HG02610 (cell line): Measurements from ENCODE around the gene PDGFB.

Experiments used
- ATAC-seq: cut with Tn5 transposase; IDR thresholded peaks from one replicate; pipeline ENCODE4 v1.9.1; 2021; ENCODE audit warnings: mild to moderate bottlenecking, moderate library complexity; ENCODE audit not compliant: unreplicated experiment

Gene PDGFB

DNA sequence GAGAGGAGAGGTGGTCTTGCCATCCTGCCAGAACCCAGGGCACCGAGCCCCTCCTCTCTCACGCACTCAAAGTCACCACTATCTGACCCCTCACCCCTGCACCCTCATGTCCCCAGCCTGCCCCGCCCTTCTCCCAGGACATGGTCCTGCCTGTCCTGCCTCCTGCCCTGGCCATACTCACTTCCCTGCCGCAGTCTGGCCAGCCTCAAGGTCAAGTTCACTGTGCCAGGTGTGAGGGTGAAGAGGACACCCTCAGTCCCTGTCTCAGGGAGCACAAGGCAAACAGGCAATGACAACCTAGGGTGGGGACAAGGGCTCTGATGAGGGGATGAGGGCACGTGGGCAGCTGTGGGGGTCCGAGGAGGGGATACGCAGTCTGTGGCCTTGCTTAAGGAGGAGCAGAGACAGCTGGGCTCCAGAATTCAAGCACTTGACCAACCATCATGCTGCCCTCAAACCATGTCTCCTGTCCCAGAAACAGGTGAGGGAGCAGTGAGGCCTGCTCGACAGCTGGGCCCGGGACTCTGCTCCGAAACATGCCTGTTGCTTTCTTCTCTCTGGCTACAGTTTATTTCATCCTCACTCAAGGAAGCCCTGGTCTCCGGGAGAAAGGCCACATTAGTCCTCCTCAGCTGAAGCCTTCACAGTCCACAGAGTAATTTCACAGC, 36.6 kb downstream of the PDGFB start:
- ATAC-seq: no peak

DNA sequence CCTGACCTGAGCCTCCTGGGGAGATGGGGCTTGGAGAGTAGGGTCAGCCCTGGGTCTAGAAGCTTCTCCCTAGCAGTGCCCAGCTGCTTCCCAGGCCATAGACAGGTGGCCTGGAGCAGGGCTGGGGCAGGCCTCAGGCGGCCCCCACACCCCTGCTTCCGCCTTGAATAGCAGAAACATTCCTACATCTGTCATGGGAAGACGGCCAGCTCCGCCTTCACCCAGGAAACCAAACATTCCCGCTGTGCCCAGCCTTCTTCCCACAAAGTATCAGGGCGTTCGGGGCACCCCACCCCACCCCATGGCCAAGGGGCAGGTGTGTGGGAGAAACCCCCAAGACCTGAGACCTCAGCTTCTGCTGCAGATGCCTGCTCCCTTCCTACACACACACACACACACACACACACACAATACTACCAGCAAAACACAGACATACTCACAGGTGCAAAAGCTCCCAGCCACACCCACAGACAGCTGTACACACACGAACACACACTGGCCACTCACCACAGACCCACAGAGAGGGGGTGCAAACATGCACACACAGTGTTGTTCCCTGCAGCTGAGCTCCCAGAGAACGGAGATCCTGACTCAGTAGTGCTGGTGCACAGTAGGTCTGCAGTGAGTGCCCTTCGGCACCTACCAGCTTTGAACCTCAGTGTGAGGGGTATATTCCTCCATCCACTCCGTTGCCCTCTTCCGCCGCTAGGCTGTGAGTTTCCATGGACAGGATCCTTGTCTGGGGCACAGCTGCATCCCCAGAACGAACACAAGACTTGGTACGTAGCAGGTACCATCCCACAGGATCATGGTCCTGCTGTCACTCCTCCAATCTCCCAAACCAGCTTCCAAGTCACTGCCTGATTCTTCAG, 37.4 kb downstream of the PDGFB start:
- ATAC-seq: no peak

DNA sequence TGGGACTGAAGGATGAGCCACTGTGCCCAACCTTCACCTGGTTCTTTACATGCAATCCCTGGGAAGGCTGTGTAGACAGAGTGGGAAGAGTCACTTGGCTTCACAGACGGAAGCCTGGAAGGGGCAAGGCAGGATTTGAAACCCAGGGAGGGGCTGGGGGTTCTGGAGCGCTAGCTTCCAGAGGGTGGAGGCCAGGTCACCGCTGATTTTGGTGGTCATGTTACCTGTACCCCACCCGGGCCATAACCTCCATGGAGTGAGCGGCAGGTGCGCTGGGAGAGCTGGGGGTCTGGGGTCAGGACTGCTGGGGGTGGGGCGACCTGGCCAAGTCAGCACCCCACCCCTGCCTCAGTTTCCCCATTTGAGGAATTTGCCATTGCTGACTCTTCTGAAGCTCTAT, 38.3 kb downstream of the PDGFB start:
- no peak for ATAC-seq

DNA sequence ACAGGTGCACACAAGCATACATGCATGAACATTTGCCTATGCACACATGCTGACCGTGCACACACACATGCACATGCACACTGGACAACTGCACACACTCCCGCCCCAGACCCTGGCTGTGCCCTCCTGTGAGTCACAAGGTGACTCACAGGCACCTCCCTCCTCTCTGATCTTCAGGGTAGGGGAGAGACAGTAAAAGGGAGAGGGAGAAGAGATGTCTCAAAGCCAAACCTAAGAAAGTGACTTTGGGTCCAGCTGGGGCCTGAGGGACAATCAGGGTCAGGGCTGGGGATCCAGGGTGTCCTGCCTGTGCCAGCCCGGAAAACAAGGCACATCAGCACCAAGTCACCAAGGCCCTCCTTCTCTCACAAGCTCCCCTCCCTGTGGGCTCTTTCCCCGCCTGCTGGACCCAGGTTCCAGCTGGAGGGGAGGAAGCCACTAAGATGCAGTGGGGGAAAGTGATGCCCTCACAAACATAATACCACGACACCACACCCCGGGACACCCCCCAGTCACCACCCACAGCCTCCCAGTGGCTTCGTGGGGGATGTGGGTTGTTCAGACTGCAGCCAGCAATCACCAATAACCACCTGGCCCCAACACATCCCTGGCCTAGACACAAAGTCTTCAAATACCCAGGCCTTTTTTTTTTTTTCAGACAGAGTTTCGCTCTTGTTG, 39.3 kb downstream of the PDGFB start:
- ATAC-seq: peak; percentile 76

DNA sequence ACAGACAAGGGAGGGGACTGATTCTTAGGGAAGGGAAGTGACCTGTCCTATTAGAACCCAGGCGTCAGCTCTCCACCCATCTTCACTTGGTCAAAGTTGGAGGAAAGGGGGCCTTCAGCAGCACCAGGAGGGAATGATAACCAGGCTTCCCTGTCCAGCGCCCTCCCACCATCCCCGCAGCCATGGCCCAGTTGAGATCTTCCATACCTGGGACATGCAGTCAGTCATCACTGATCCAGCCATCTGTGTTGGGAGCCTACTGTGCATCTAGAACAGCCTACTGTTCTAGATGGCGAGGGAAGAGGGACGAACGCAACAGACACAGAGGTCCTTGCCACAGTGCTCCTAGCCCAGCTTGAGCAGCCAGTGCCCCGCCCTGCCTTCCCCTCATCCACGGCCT, 40.6 kb downstream of the PDGFB start:
- no peak for ATAC-seq

DNA sequence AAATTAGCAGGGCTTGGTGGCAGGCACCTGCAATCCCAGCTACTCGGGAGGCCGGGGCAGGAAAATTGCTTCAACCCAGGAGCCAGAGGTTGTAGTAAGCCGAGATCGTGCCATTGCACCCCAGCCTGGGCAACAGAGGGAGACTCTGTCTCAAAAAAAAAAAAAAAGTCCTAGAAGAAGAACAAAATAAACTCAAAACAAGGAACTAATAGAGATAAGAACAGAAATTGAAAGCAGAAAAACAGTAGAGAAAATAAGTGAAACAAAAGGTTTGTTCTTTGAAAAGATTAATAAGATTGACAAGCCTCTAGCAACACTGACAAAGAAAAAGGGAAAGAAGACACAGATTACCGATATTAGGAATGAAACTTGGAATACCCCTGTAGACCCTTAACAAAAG, 47.2 kb downstream of the PDGFB start:
- ATAC-seq: no peak

DNA sequence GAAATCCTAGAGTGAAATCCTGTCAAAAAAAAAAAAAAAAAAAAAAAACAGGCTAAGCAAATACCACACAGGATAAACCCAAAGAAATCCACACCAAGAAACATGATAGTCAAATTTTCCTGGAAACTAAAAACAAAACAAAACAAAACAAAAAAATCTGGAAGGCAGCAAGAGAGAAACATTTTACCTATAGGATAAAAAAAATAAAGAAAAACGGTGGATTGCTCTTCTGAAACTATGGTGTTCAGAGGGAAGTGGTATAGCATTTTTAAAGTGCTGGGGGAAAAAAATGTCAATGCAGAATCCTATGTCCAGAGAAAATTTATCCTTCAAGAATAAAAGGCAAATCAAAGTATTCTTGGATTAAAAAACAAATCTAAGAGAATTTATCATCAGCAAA, 50.7 kb downstream of the PDGFB start:
- ATAC-seq: no peak

DNA sequence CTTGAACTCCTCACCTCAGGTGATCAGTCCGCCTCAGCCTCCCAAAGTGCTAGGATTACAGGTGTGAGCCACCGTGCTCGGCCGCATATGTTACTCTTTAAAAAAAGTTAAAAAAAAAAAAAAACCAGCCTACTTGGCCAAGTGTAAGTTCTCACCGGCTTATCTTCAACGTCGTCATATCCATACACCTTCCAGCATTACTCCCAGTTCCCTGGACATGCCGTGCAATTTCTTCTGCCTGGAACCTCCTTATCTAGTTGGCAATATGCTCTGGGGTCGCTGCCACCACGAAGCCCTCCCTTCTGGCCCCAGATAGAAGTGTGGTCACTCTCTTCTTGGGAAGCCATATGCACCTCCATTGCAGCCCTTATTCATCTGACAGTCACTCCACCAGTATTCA, 56.0 kb downstream of the PDGFB start:
- no peak for ATAC-seq

DNA sequence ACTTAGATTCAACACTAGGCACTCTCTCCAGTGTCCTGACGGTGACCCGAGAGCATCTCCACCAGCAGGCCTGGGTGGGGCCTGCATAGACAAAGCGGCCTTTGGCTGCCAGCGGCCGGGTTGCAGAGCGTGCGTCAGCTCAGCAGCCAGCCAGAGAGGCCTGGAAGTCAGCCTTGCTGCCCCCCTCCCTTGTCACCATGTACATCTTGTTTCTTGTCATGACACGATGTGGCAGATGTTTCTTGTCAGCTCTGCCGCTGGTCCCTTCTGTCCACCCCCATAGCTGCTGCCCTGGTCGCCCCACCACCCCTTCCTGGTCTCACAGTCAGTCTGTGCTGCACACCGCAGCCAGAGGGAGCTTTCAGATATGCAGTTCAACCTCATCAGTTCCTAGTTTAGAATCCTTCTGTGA, 59.2 kb downstream of the PDGFB start:
- ATAC-seq: no peak

DNA sequence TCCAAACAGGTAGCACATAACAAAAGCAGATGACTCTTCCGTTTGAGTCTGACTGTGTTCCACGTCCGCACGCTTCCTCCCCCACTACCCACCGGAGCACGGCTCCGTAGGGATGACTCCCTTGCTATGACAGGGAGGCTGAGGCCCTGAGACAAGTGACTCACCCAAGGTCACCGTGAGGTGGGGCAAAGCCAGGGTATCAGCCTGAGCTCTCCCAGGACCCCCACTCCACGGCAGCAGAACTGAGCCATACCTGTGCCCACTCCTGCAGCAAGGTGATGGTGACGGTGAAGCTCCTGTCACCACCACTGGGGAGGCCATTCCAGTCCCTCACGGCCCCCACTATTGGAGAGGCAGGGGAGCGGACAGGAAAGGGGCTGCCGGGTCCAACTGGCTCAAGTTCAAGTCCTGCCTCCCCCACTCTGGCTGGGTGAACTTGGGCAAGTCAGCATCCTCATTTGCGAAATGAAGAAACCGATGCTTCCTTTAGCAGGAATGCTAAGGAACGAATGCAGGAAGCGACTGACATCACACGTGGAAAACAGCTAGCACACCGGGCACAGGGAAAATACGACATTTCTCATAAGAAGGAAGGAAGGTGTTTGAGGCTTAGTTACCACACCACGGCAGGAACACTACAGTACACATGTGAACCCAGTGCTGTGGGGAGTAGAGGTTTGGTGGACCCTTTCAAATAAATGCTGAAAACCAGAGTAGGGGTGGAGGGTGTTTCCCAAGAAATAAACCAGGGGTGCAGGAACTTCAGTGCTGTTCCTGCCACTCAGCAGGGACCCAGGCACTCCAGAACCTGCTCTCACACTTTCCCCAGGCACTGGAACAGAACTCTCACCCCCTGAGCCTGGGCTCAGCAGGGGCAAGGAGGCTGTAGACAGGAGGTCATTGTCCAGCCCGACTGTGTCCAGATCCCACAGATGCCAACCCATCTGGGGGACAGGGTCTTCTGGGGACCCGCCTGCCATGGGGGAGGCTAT, 59.9 kb downstream of the PDGFB start:
- no peak for ATAC-seq

DNA sequence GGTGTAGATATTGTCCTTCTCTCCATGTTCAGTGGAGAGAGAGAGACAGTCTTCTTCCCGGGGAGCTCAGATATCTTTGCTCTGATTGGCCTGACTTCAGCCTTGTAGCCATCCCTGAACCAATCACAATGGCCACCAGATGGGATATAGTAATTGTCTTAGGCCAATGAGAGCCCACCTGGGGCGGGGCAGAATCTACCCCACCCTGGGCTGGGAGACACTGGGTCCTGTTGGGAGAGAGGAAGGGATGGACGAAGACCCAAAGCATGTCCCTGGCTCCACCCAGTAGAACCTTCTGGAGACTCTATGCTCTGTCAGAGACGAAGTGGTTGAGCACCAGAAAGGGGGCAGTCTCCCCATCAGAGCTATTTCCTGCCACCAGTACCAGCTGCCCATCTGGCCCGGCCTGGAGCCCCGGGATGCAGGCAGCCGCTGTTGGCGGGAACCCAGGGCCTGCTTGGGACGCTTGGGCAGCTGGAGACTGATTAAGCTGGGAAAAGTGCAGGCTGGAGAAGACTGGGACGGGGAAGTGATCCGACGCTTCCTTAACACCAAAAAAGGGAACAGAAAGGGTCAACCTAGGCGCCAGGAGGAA, 60.7 kb downstream of the PDGFB start:
- ATAC-seq: no peak

DNA sequence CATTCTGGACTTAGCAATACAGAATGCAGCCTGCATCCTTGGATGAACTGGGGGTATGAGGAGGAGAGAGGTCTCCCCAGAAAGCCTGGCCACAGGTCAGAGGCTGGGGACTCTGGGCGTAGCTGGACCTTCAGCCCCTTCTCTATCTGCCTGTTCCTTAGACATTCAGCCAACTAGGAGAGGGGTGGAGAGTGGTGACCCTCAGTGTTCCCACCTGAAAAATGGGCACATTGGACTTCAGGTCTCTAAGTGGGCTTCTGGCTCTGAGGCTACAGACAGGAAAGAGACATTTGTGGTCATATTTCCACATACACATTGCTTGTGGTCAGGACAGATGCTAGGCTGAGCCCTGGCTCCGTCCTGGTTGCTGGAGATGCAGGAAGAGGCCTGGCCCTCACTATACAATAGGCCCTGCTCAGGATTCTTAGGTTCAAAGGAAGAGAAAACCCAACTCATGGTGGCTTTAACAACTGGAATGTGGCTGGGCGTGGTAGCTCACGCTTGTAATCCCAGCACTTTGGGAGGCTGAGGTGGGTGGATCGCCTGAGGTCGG, 62.2 kb downstream of the PDGFB start:
- ATAC-seq: no peak

DNA sequence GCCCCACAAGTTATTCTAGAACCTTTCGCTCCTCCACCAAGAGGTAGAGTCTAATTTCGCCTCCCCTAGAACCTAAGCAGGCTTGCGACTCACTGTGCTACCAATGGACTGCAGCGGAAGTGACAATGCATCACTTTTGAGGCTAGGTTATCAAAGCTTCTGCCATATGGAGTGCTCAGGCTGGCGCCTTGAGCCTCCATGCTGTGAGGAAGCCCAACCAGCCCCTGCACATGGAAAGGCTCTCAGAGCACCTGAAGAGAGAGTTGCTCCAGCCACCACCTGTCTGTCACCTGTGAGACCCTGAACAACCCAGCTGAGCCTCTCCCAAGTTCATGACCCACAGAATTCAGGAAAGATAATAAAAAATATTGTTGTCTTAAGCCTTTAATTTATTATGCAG, 63.0 kb downstream of the PDGFB start:
- ATAC-seq: no peak

DNA sequence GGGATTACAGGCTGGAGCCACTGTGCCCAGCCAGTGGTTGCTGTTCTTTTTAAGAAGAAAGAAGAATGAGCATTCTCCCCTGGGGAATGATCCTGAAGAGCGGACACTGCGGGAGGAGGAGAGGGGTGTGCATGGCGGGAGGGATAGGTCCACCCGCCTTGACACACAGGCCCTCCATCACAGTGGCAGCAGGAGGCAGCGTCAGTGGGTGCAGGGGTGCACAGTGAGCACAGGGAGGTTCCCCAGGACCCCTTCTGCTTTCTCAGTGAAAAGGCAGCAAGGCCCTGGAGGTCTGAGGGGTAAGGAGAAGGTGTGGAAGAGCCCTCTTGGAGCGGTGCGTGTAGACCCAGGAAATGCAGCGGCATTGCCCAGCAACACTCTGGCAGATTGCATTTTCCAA, 63.4 kb downstream of the PDGFB start:
- ATAC-seq: no peak

DNA sequence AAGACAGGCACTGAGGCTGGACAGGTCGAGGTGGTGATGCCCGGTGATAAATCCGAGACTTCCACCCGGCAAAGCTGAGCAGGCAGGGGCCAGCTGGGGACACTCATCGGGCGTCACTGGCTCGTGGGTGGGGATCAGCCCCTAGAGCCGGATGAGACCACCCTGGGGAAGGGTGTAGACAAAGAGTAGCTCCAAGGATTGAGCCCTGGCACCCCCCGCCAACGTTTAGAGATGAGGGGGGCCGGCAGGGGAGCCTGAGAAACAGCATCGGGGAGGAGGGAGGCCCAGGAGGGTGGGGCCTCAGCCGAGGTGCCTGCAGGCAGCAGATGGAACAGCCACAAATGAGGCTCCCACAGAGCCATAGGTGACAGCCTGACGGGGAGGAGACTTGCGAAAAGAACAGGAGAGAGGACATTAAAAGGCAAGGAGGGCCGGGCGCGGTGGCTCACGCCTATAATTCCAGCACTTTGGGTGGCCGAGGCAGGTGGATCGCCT, 64.9 kb downstream of the PDGFB start:
- no peak for ATAC-seq

DNA sequence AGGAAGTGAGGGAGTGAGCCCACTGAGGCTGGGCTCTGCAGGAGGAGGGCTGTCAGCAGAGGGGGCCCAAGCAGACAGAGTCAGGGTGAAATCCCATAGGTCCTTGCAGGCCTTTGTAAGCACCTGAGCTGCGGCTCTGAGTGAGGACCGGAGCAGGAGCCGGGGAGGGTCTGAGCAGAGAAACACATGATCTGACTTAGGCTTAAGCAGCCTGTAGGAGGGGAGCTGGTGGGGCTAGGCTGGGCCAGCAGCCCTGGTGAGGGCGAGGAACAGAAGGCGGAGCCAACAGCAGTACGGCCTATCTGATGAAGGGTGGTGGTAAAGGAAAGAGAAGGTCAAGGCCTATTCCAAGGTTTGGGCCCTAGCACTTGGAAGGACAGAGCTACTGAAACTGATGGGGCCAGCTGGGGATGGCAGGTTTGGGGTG, 65.4 kb downstream of the PDGFB start:
- ATAC-seq: no peak

DNA sequence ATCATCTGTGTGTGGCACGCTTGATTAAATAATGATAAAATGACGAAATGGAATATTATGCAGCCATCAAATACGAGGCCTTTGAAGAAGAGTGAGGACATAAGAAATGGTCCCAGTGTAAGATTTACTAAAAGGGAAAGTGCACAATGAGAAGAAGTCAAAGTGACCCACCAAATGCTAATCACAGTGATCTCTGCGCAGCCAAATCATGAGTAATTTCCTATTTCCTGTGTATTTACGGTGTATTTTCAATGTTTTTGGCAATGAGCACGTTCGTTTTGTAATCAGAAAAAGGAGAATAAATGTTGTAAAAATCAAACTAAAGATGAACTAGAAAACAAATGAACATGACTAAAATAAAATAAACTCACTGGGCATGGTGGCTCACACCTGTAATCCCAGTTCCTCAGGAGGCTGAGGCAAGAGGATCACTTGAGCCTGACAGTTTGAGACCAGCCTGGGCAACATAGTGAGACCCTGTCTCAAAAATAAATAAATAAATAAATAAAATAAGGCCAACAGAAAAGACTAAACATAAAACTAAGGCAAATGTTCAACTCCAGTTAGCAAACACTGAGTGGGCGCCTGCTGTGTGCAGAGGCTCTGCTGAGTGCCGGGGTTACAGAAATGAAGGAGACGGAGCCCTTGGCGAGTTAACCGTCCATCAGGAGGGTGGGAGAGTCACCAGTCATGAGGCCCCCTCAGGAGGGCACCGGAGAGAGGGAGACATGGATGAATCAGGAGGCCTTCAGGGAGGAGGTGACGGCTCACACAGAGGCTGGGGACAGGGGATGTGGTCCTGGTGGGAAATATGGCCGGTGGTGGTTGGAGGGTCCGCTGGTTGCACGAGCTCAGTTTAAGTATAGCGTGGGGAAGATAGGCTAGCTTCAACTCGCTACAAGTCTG, 66.3 kb downstream of the PDGFB start:
- no peak for ATAC-seq

DNA sequence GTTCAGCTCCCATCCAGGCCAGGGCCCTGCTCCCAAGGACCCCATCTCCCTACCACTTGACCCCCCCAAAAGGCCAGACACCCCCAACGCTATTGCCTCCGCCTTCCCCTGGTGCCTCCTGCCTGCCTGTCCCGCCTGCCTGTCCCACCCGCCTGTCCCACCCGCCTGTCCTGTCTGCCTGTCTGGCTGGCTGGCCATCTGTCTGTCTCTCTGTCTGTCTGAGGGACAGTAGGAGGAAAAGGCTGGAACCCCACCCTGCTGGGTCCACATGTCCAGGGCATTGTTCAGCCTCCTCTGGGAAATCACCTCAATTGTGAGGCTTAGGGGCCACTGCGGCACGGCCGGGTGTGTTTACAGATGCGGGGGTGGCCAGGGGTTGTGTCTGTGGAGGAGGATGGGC, 67.0 kb downstream of the PDGFB start:
- ATAC-seq: no peak

DNA sequence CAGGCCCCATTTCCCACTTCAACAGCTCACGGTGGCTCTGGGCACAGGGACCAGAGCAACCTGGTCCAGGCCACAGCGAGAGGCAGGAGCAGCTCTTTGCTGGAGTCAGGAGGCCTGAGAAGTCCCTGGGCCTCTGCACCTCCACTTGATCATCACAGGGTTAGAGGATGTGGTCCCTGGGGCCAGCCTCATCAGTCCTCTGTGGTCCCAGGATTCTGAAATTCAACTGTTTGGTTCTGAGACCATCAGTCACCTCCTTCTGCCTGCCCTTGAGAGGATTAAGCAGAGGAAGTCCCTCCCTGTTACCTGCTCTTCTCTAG, 67.4 kb downstream of the PDGFB start:
- no peak for ATAC-seq
